GM21360 (cell line): ENCODE measurements around the gene MAML3.

Source experiments
- ATAC-seq: cut with Tn5 transposase; IDR thresholded peaks from one replicate; pipeline ENCODE4 v1.9.1; 2021; ENCODE audit warnings: mild to moderate bottlenecking, moderate library complexity; ENCODE audit not compliant: unreplicated experiment

Gene MAML3

DNA sequence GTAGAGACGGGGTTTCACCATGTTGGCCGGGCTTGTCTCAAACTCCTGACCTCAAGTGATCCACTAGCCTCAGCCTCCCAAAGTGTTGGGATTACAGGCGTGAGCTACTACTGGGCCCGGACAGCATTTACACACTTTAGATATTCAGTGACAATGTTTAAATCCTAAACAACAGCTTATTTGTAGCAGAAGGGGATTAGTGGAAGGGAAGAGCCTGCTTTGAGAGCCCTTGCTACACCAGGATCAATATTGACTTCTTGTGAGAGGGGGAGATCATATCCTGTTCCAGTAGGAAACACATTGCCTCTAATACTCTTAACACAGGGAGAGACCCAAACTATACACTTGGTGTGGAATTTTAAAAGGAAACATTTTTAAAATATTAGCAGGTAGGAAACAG is 481.3 kb downstream of the MAML3 start:
- ATAC-seq: no peak

DNA sequence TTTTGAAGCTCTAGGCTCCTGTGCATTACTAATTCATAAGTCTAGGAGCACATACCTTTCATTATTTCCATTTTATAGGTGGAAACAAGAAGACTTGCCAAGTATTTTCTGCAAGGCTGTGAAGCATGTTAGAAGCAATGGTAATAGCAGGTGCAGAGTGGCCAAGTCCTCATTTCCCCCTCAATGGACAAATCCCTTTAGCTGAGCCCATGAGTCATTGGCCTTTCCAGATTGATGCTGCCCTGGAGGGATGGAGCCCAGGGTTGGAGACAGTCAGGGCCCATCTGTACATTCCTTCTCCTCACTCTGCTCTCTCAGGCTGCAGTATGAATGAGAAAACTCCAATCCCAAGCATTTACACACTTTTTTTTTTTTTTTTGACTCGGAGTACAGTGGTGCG is 481.8 kb downstream of the MAML3 start:
- ATAC-seq: no peak

DNA sequence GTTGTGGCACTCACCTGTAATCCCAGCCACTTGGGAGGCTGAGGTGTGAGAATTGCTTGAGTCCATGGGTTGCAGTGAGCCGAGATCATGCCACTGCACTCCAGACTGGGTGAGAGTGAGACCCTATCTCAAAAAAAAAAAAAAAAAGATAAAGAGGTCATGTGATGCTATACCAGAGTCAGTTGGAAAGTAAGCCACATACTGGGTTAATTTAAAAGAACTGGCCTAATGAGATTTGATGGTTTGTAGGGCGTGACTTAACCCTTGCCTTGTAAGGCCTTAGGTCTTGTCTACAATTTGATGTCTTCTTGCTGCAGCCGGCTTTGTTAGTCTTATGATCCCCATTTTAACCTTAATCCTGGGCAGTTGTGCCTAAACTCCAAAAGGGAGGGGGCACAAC is 483.2 kb downstream of the MAML3 start:
- no peak for ATAC-seq

DNA sequence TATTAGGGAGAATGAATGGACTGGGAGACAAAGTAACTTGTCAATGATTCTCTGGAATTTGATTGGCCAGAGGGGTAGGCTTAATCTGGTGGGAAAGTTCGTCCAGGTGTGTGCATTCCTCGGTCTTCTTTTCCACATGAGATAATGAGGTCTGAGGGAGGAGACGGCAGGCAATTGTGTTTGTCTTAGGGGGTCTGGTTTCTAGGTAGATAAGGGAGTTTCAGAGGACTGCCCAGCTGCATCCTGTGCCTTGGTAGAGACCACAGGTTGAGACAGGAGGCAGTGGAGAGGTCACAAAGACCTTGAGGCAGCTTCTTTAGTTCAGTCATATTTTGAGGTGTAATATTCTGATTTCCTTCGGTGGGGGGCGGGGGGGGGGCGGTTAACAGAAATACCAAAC is 484.1 kb downstream of the MAML3 start:
- ATAC-seq: no peak

GRCh38 chr4:139669335-139669734 is 484.6 kb downstream of the MAML3 start:
- no peak for ATAC-seq

DNA sequence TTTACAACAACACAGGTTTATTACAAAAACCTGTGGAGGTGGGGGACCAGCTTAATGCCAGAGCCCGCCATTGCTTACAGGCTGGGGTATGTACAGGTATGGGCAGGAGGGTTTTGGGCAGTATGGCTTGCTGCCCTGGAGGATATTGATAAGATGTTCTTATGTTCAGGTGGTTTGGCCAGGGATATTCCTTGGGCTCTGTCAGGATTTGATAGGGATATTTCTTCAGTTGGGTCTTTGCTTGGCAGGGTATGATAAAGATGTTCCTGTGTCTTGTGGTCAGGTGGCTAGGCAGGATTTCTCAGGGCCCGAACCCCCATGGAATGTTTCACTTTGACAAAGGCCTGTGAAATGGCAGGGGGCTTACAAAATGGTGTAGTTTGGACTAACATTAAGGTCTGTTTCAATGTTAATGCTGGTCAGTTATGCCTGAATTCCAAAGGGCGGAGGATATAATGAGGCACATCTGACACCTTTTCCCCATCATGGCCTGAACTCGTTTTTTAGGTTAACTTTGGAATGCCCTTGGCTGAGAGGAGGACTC is 485.3 kb downstream of the MAML3 start:
- ATAC-seq: no peak

DNA sequence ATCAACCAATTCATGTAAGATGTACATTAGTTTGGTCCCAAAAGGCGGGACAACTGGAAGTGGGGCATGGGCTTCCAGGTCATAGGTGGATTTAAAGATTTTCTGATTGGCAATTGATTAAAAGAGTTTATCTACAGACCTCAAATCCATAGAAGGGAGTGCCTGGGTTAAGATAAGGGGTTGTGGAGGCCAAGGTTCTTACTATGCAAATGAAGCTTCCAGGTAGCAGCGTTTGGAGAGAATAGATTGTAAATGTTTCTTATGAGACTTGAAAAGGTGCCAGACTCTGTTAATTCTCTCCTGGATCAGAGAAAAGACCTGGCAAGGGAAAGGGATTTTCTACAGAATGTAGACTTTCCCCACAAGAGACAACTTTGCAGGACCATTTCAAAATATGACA is 485.9 kb downstream of the MAML3 start:
- ATAC-seq: no peak
